Stimulated activated CD4-positive, alpha-beta T cell treated with anti-CD3 and anti-CD28 coated beads, Interleukin-1b, Interleukin-23, amount 100 ng/mL, for 4 hours (primary cell): Measurements from ENCODE around the gene FIGN.

Experiments
- DNase-seq, 2 donors: peaks; one replicate each; pipeline ENCODE4 v3.0.0-alpha.2; 2020; ENCODE audit warnings: low read depth in 2 of 2

Gene FIGN

DNA sequence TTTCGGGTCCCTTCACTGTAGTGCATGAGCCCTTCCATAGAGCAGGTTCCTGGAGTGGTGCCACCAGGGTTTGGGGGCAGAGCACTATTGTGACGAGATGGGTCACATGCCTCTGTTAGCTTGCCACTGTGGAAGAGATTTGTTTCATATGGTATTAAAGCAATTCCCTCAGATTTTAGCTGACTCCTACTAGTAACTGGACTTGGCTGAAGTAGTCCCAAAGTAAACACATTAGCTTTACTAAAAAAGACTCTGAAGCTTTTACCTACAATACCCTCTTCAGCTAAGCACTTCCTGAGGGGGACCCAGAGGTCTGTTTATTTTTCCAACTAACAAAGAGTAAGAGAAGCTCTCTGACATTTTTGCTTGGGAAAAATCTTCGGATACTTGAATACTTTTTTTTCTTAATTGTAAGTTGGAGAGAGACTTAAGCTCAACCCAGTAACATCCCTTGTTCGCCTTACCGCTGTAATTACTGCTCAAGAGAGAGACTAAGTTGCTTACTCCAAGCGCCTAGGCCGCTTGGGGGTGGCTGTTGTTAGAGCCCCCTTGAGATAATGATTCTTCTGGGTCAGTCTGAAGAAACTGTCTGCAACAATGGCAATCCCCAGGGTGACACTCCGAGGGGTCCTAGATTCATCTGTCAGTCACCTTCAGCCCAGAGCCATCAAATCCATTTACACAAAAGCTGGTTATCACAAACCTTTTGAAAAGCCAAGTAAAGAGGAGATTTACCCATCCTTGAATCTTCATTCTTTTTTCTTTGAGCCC is 177.4 kb downstream of the FIGN start:
- DNase-seq: no peak

- no peak for DNase-seq
Measured at GRCh38 chr2:163556511-163556910, 179.3 kb downstream of the FIGN start.

DNA sequence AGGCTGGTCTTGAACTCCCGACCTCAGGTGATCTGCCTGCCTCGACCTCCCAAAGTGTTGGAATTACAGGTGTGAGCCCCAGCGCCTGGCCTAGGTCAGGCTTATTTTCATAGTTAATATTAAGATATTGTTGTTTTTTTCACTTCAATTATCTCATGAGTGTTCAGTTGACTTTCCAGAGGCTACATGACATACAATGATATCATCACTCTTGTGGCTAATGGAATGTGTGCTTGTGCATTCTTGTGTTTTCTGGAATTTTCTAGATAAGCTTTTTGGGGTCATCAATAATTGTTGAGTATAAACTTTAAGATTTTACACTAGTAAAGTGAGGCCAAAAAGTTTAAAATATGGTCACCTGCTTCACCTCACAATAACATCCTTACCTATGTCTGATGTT is 180.9 kb downstream of the FIGN start:
- no peak for DNase-seq

DNA sequence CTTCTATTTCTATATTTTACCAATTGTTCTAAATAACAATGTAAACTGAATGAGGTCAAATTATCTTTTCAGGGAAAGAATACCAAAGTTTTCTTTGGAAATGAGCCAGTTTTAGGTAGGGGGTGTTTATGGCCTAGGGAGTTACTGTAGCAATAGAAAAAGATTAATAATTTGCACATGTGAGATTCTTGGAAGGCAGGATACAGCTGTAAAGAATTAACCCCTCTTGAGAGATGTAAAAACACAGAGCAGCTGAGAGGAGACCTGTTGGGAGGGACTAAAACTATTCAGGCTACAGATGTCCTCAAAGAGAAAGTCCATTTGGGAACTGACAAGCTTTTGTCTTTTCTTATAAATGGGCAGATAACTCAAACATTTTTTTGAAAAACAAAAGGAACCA is 182.2 kb downstream of the FIGN start:
- no peak for DNase-seq

GRCh38 chr2:163552758-163553157 is 183.1 kb downstream of the FIGN start:
- DNase-seq: no peak

DNA sequence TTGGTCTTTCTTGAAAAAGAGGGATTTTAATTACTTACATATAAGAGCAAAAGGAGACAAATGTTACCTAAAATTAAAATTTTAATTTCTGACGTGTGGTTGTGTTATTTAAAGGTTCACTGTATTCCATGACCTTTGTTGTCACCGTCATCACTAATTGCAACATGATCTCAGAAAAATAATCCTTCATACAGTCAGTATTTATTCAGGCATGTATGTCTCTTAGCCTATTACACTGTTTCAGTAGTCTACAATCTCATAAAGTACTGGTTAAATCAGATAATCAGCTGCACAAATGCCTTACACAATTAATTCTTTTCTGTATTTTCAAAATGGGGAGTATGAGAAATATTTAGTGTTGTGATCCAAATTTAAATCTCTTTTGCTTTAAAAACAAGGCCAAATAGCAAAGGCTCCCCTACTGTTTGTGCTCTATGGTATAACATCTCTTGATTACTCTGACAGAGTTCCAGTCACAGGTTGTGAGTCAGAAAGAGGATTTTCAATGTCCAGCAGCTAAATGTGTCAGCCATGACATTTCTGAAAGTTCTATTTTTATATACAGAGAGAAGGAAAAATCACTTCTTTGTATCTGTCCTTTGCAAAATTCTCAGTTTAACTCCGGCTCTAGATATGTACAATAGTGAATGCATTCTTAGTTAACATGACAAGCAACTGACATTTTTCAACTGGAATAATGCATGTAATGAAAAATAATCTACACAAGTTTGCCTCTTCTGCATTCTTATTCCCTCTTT is 184.0 kb downstream of the FIGN start:
- DNase-seq: no peak

DNA sequence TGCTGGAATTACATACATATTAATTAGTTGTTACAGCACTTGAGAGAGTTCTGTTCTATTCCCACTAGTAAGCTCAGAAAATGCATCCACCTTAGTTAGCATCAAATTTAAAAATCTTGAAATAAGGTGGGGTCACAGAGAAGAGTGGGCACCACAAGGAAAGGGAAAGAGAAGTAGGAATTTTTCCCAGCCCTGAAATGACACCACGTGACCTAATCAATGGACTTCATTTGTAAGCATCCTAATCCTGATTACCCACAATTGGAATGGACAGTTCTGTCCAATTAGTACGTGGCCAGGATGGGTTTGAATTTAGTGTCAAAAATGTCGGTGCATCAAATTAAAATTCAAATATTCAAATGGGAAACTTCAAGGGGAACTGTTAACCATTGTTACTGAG is 186.8 kb downstream of the FIGN start:
- DNase-seq: no peak
